Suprapubic skin (tissue), 4 donors: ENCODE measurements around the gene METTL13.

Experiments
- EP300 ChIP-seq: sonication (generic); formaldehyde crosslinking; IDR thresholded peaks from one replicate; pipeline ENCODE4 v1.6.1; 2017; ENCODE audit warnings: antibody characterized with exemption
- POLR2A ChIP-seq, 2 donors: fragments of 450-650 bp; IDR thresholded peaks; one replicate each; pipeline ENCODE4 v1.6.1; 2017; ENCODE audit warnings: antibody characterized with exemption in 2 of 2, mild to moderate bottlenecking in 2 of 2, moderate library complexity in 2 of 2
- POLR2AphosphoS5 ChIP-seq, 3 donors: sonication (generic); formaldehyde crosslinking; IDR thresholded peaks; one replicate each; pipeline ENCODE4 v1.6.1; 2017; ENCODE audit warnings: antibody characterized with exemption in 3 of 3
- TF ChIP-seq, protein P1 (sequence below), 2 donors: fragments of 200-600 bp in 1 of 2; fragments of 450-650 bp in 1 of 2; sonication (generic) in 1 of 2; IDR thresholded peaks; one replicate each; pipeline ENCODE4 v1.5.1; 2016 to 2019; ENCODE audit warnings: antibody characterized with exemption in 2 of 2, mild to moderate bottlenecking in 1 of 2, moderate library complexity in 1 of 2

DNA sequence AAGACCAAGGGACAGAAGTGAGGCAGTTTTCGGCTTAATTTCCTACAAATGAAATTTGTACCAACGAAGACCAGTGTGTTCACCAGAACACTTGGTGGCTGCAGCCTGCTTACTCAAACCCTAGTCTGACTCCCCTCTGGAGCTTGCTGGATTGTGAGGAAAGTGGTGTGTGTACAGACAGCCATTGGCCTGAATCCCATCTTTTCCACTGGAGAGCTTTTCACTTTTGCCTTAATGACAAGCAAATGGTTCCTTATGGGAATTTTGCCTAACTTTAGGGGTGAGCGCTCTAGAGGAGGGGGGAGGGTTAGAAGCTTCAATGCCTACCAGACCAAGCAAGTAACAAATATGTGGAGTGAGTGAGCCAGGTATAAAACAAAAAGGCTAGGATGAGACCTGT is 17.3 kb downstream of the METTL13 start:
- TF ChIP-seq, protein P1, sequence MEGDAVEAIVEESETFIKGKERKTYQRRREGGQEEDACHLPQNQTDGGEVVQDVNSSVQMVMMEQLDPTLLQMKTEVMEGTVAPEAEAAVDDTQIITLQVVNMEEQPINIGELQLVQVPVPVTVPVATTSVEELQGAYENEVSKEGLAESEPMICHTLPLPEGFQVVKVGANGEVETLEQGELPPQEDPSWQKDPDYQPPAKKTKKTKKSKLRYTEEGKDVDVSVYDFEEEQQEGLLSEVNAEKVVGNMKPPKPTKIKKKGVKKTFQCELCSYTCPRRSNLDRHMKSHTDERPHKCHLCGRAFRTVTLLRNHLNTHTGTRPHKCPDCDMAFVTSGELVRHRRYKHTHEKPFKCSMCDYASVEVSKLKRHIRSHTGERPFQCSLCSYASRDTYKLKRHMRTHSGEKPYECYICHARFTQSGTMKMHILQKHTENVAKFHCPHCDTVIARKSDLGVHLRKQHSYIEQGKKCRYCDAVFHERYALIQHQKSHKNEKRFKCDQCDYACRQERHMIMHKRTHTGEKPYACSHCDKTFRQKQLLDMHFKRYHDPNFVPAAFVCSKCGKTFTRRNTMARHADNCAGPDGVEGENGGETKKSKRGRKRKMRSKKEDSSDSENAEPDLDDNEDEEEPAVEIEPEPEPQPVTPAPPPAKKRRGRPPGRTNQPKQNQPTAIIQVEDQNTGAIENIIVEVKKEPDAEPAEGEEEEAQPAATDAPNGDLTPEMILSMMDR (IDR thresholded peaks at IDR 0.05) = no peak
- no peak for TF ChIP-seq EP300
- TF ChIP-seq POLR2A (IDR thresholded peaks at IDR 0.05) = no peak
- TF ChIP-seq POLR2AphosphoS5 (IDR thresholded peaks at IDR 0.05) = no peak
